ENCODE results near the gene AGRN. TPM values are rescaled to one million over a fixed set of nuclear protein-coding genes. Genes with fewer than 3 reads are reported as not detected.

The AGRN gene
- total RNA-seq, 1 donor from 2014 or later, result 109 TPM

GRCh38 chr1:1086911-1087341 is 67.0 kb downstream of the AGRN start:
- Histone ChIP-seq H3K27ac (no peak overlapping the region), H3K4me1 (no peaks in the 10 kb centered on the region), H3K9me3 (no peaks in the 10 kb centered on the region), H3K27me3 (no peaks in the 10 kb centered on the region), H3K4me3 (no peak overlapping the region), H3K36me3 (no peaks in the 10 kb centered on the region)
- no peak for DNase-seq (ENCODE audit: low spot score in 2 of 2)
- intact Hi-C loops (cut with DNase I), result no loop called here
- no peak for TF ChIP-seq CTCF (IDR thresholded peaks at IDR 0.05)

GRCh38 chr1:1087351-1088028 is 67.6 kb downstream of the AGRN start:
- H3K27ac ChIP-seq, result no peak overlapping the region
- no peak for TF ChIP-seq CTCF (IDR thresholded peaks at IDR 0.05)
- no peaks in the 10 kb centered on the region for H3K27me3 ChIP-seq
- DNase-seq (ENCODE audit: low spot score in 2 of 2), result no peak
- no peaks in the 10 kb centered on the region for H3K4me1 ChIP-seq
- H3K9me3 ChIP-seq, result no peaks in the 10 kb centered on the region
- H3K4me3 ChIP-seq, result no peak overlapping the region
- no peaks in the 10 kb centered on the region for H3K36me3 ChIP-seq
- intact Hi-C loops (cut with DNase I), result no loop called here

GRCh38 chr1:1088029-1088800 is 68.3 kb downstream of the AGRN start:
- H3K4me1 ChIP-seq, result no peaks in the 10 kb centered on the region
- DNase-seq (ENCODE audit: low spot score in 2 of 2), result no peak
- H3K4me3 ChIP-seq, result no peak overlapping the region
- H3K27ac ChIP-seq, result no peak overlapping the region
- H3K27me3 ChIP-seq, result no peaks in the 10 kb centered on the region
- no peaks in the 10 kb centered on the region for H3K9me3 ChIP-seq
- intact Hi-C loops (cut with DNase I), result no loop called here
- no peak for TF ChIP-seq CTCF (IDR thresholded peaks at IDR 0.05)
- H3K36me3 ChIP-seq, result no peaks in the 10 kb centered on the region

- no peak overlapping the region for H3K27ac ChIP-seq
- H3K9me3 ChIP-seq, result no peaks in the 10 kb centered on the region
- H3K36me3 ChIP-seq, result no peaks in the 10 kb centered on the region
- intact Hi-C loops (cut with DNase I), result no loop called here
- no peak for DNase-seq (ENCODE audit: low spot score in 2 of 2)
- H3K4me1 ChIP-seq, result no peaks in the 10 kb centered on the region
- no peak for TF ChIP-seq CTCF (IDR thresholded peaks at IDR 0.05)
- no peaks in the 10 kb centered on the region for H3K27me3 ChIP-seq
- H3K4me3 ChIP-seq, result no peak overlapping the region
These were observed 69.1 kb downstream of the AGRN start for GRCh38 chr1:1088801-1089680.

GRCh38 chr1:1089731-1090423 is 70.0 kb downstream of the AGRN start:
- no peak for DNase-seq (ENCODE audit: low spot score in 2 of 2)
- no peak for TF ChIP-seq CTCF (IDR thresholded peaks at IDR 0.05)

More at GRCh38 chr1:1089731-1090423, 70.0 kb downstream of the AGRN start:
- Histone ChIP-seq H3K27me3 (no peaks in the 10 kb centered on the region), H3K36me3 (no peaks in the 10 kb centered on the region), H3K4me1 (no peaks in the 10 kb centered on the region), H3K9me3 (no peaks in the 10 kb centered on the region), H3K4me3 (no peak overlapping the region), H3K27ac (no peak overlapping the region)
- intact Hi-C loops (cut with DNase I), result no loop called here

All from ascending aorta (tissue), 2 donors.